ENCODE data around the gene ABHD1.
A peak's percentile ranks its signal among the peaks of the same experiment; 100 is the strongest.
"Not testable (repeated sequence)": the region's sequence is repeated elsewhere in the genome, so short reads cannot be mapped to it uniquely, and the experiment has no call there.

ABHD1 gene

DNA sequence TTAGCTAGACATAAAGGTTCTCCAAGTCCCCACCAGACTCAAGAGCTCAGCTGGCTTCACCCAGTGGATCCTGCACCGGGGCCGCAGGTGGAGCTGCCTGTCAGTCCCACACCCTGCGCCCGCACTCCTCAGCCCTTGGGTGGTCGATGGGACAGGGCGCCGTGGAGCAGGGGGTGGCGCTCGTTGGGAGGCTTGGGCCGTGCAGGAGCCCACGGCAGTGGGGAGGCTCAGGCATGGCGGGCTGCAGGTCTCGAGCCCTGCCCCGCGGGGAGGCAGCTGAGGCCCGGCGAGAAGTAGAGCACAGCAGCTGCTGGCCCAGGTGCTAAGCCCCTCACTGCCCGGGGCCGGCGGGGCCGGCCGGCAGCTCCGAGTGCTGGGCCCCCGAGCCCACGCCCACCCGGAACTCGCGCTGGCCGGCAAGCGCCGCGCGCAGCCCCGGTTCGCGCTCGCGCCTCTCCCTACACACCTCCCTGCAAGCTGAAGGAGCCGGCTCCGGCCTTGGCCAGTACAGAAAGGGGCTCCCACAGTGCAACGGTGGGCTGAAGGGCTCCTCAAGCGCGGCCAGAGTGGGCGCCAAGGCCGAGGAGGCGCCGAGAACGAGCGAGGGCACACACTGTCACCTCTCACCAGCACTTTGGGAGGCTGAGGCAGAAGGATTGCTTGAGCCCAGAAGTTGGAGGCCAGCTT lies 12.1 kb upstream of the ABHD1 start:
- DNase-seq, result not testable (repeated sequence)

- no peak for DNase-seq
Measured at GRCh38 chr2:27115519-27115918, 8.1 kb upstream of the ABHD1 start.

DNA sequence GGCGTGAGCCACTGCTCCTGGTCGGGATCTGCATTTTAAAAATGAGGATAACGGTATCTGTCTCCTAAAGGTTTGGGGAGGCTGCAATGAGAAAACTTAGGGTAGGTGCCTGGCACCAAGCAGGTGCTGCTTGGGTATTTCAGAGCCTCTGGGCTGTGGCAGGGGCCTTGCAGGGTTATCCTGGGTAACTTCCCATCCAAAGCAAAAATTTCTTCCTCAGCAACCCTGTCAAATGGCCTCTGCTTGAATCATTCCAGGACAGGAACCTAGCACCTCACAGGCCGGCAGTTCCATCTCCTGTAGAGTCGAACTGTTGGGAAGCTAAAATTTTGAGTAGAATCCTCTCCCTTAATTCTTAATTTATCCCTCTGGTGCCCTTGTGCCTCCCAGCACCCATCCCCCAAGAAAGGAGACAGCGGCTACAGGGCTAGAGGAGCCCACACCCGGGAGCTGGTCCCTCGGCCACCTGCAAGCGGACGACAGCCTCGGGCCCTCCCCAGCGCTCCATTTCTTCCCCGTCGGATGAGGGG lies 5.6 kb upstream of the ABHD1 start:
- DNase-seq, result no peak

- DNase-seq, result peak; percentile 24
Measured at GRCh38 chr2:27118525-27119329, 4.9 kb upstream of the ABHD1 start, which contains the start of gene CGREF1. TSS of gene CGREF1 (minus strand) at chr2:27119128. CDS start at chr2:27104366, 14,762 bp downstream.

DNA sequence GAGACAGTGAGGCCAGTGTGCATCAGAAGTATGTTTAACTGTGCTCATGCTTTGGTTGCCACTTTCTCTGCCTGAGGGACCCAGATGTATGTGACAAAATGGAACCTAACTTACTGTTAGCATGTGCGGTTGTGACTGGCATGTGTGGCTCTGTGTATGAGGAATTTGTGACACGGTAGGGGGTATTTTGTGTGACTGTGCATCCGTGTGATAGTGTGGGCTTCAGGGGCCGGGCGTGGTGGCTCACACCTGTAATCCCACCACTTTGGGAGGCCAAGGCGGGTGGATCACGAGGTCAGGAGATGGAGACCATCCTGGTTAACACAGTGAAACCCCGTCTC lies 4.3 kb upstream of the ABHD1 start:
- peak; percentile 28 for DNase-seq

DNA sequence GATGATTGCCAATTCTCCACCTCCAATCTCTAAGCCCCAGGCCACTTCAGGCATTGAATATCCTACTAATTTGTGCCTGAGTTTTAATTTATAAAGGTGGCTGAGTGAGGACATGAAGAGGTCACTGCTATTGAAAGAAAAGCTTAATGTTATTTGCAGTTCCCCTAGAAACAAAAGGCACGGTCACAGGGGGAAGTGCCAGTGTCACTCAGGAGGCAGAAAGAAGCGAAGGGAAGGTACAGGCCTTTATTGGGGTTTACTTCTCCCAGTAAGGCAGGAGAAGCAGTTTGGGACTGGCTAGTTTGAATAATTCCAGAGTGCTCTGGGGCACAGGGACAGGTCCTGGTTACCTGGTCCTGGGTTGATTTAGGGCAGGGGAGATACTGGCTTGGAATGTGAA lies 1.7 kb upstream of the ABHD1 start:
- no peak for DNase-seq

GRCh38 chr2:27122791-27123190 lies 824 bp upstream of the ABHD1 start:
- no peak for DNase-seq

GRCh38 chr2:27125104-27125503 lies 1.5 kb downstream of the ABHD1 start:
- DNase-seq, result no peak

GRCh38 chr2:27126252-27126710 lies 2.7 kb downstream of the ABHD1 start:
- DNase-seq, result no peak

- no peak for DNase-seq
Measured at GRCh38 chr2:27127883-27128667, 4.5 kb downstream of the ABHD1 start.

DNA sequence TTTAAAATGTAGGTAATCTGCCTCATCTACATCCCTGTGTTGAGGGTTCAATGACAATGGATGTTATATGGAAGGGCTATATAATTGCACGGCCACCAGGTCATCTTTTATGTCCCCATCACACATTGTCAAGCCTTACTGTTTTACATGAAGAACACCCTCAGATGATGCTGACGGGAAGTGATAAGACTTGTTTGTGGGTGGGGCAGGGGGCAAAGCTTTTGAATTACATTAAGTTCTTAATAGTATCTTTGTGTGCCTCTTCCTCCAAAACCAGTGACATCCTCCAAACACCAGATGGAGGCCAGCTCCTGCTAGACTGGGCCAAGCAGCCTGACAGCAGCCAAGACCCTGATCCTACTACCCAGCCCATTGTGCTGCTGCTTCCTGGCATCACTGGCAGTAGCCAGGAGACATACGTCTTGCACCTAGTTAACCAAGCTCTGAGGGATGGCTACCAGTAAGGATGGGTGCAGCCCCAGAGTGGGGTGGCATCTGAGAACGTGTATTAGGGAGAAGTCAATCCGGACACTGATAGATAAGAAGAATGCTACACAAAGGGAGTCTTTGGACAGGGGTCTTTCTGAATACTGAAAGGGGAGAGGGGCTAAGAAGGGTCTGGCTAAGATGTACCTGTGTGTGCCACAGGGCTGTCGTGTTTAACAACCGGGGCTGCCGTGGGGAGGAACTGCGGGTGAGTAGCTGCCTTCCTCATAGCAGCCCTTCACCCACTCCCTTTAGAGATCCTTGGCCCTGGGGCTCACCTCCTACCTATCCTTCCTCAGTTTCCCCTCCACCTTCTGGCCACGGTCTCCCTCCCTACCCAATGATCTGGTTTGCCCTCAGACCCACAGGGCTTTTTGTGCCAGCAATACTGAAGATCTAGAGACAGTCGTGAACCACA lies 5.3 kb downstream of the ABHD1 start:
- DNase-seq, result peak; percentile 52

DNA sequence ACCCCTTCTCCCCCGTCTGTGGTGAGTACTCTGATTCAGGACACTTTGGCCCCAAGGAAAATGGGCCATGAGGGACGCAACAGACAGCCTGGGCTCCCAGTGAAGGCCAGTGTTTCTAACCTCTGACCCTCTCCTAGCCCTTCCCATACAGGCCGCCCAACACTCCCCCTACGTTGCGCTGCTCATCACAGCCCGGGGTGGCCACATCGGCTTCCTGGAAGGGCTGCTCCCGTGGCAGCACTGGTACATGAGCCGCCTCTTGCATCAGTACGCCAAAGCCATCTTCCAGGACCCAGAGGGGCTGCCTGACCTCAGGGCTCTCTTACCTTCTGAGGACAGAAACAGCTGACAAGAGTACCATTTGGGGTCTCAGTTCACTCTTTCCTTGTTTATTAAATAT lies 6.8 kb downstream of the ABHD1 start:
- no peak for DNase-seq

DNA sequence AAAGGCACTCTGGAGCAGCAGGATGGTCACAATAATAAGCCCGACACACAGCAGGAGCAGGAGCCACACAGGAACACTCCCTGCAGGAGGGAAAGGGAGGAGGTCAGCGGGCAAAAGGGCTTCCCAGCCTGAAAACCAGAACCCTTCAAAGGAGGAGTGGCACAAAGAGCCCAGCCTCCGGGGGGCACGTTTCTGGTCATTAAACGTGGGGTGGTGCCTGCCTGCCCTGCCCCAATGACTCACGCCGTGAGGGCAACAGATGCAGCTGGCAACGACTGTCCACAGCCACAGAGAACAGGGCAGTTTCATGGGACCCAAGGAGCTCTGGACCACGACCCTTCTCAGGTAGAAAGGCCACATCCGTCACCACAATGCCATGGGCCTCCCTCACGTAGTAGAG lies 7.8 kb downstream of the ABHD1 start:
- no peak for DNase-seq

DNA sequence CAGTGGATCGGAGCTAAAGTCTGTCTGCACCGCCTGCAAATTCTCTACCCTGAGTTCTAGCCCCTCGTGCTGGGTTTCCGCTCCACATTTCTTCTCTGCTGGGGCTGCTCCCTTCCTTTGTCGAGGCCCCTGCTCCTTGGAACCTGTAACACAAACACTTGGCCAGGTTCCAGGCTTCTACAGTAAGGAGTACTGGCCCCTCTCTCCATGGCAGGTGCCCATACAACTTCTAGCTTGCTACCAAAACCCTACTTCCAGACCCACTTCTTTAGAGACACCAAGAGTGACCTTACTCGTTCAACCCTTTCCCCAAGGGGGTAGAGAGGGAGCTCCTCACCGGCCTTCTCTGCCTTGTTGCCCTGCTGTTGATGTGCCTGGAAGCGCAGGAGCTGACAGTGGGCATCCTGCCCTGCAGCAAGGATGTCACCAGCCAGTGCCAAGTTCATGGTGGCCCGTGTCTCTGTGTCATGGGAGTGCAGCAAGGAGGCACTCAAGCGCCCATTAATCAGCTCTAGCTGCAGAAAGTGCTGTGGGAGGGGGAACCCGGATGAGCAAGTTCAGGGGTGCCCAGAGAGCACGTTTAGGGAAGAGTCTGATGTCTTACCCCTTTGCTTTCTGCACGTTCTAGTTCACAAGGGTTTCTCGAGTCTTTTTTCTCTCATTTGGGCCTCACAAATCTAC lies 9.7 kb downstream of the ABHD1 start:
- DNase-seq, result peak; percentile 58

DNA sequence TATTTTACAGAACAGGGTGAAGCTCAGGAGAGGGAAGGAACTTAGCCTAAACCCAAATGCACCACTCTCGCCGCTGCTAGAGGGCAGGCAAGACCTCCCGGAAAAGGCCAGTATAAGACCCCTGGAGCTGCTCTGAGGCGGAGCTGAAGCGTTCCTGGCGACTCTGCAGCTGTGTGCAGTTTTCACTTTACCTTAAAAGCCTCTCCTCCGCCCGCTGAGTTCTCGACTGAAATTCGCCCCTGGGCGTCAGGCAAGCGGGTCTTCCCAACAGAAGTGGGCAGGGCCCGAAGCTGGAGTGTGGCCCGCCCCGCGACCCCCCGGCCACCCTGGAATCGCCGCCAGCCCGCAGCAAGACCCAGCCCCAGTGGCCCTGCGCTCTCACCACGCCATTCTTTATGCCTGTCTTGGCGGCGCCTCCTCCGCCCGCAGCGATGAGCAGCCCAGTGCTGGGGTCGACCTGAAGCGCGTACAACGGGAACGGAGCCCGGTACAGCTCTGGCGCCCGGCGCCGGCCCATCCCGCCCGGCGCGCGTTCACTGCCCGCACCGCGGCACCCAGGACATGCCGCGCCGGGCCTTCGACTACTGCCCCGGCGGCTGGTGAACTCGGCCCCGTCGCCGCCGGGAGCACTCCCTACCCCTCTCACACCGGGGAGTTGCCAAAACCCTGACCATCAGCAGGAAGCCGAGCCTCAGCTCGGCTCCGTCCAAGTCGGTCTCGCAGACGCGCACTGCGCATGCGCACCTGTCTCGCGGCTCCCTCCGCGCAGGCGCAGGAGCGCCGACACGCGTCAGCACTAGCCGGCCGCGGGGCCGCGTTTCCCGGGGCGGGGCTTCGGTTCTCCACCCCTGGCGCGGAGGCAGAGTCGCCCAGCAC lies 10.5 kb downstream of the ABHD1 start, which contains the start of gene PREB:
TSS of gene PREB (minus strand) at position 732 of the 876 bp plus-strand sequence. CDS start at position 517, 215 bp downstream.
- DNase-seq, result peak; percentile 98

- no peak for DNase-seq
Measured at GRCh38 chr2:27134781-27135477, 11.3 kb downstream of the ABHD1 start.

GRCh38 chr2:27135478-27135955 lies 11.9 kb downstream of the ABHD1 start:
- DNase-seq, result no peak

DNA sequence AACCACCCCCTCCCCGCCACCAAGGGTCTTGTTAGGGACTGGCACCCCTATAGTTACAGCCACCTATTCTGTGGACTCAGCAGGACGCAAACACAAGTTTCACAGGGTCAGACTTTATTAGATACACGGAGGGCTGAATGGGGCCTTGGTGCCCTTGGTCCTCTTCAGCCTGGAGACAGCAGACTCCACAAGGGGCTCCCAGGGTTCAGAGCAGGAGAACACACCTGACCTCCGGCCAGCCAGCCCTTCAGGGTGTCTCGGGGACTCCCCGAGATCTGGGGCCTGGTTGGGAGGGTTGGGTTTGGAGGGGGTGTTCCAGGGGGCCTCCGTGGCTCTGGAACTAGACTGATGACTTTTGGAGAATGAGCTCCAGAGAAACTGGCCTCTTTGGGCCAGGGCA lies 13.1 kb downstream of the ABHD1 start:
- no peak for DNase-seq

DNA sequence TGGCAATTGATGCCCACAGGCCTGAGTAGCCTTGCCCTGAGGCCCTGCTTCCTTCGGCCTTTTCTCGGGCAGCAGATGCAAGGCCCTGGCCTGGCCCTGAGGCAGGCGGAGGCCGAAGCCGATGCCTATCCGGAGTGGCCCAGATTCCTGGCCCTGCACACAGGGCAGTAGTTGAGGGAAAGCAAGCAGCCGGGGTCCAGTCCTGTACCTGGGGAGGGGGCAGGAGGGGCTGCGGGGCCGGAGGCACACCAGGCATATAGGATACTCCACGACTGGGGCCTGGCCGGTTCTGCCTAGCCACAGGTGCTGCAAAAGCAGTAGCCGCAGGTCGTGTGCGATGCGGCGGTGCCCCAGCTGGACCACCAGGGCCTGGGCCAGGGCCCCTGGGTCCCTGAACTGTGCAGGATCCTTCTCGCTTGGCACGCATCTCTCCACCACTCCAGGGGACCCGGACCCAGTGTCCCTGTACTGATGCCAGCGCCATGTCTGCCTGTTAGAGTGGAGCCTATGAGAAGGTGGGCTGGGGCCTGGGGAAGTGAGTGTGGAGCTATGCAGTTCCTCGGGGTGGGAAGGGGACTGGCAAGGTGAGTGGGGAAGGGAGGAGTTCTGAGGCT lies 13.8 kb downstream of the ABHD1 start:
- no peak for DNase-seq

All from hematopoietic multipotent progenitor cell treated with erythropoietin and hydrocortisone succinate and interleukin-3 and kit ligand, for 6 days (in vitro differentiated cells).